K562 (cell line): ENCODE measurements around the gene EPGN. TPM values are rescaled to one million over a fixed set of nuclear protein-coding genes. Genes with fewer than 3 reads are reported as not detected.

ENCODE experiments used
- ATAC-seq: fragments of 200-7000 bp; cut with Tn5 transposase; 3 replicates; pipeline ENCODE4 v1.9.1; 2020; ENCODE audit warnings: moderate library complexity
- BruUV-seq: library from RNA; stranded (reverse); fragments of 400-500 nt; replicated peaks from 2 replicates; lab custom pipeline; 2021; lab: Mats Ljungman, UMichigan
- CTCF ChIA-PET: fragments of 300-600 bp; formaldehyde crosslinking; extraction: SDS; loops from one replicate; lab custom pipeline; 2021; ENCODE audit warnings: low intra/inter-chr PET ratio; lab: Yijun Ruan, JAX
- POLR2A ChIA-PET: fragments of 300-600, 350-650 bp; sonication (Branson Sonifier 250); formaldehyde crosslinking; extraction: SDS; loops from one replicate; lab custom pipeline; 2021; ENCODE audit warnings: antibody characterized with exemption, inconsistent platforms; lab: Yijun Ruan, JAX
- DNase-seq, 4 experiments: peaks; one replicate each; pipeline versions ENCODE4 v3.0.0 to v3.0.0-alpha.2; 2011 to 2018; ENCODE audit warnings: low spot score in 3 of 4, mixed read lengths in 3 of 4; ENCODE audit errors: extremely low read depth in 1 of 4
- FAIRE-seq: peaks from 2 replicates; lab custom pipeline; 2011; peaks lifted over from hg19 to GRCh38; lab: Jason Lieb, UNC
- H2AFZ ChIP-seq: 2 replicates; pipeline ENCODE4 v1.6.0; 2011; ENCODE audit warnings: low read depth, low read length, control low read depth, inconsistent platforms
- H3K27ac ChIP-seq: fragments of 200-600 bp; 3 replicates; pipeline ENCODE4 v1.8.0; 2011; ENCODE audit warnings: low read depth, mild to moderate bottlenecking, control low read depth, inconsistent platforms, low read length, moderate library complexity, mixed read lengths; ENCODE audit errors: extremely low read depth
- H3K27me3 ChIP-seq, 2 experiments: fragments of 300-600 bp in 1 of 2; 2 replicates in 1 of 2; 3 replicates in 1 of 2; pipeline versions ENCODE4 v1.6.0 to v1.8.0; 2011; ENCODE audit warnings: inconsistent platforms in 2 of 2, low read length in 2 of 2, mild to moderate bottlenecking in 1 of 2, mixed read lengths in 1 of 2, moderate library complexity in 1 of 2; ENCODE audit not compliant: control insufficient read depth in 2 of 2, insufficient read depth in 2 of 2
- H3K36me3 ChIP-seq: fragments of 300-600 bp; 3 replicates; pipeline ENCODE4 v1.8.0; 2011; ENCODE audit warnings: mild to moderate bottlenecking, low read length, inconsistent platforms; ENCODE audit not compliant: control insufficient read depth, insufficient read depth
- H3K4me1 ChIP-seq, 2 experiments: fragments of 200-600 bp in 1 of 2; replicated peaks in 1 of 2; 2 replicates in 1 of 2; 3 replicates in 1 of 2; pipeline versions ENCODE4 v1.5.1 to v1.8.0; 2011; ENCODE audit warnings: inconsistent platforms in 2 of 2, low read length in 2 of 2, mild to moderate bottlenecking in 1 of 2, mixed read lengths in 1 of 2, moderate library complexity in 1 of 2; ENCODE audit not compliant: control insufficient read depth in 2 of 2, insufficient read depth in 2 of 2
- H3K4me2 ChIP-seq: 2 replicates; pipeline ENCODE4 v1.6.1; 2011; ENCODE audit warnings: low read length, control low read depth, inconsistent platforms, mixed read lengths; ENCODE audit not compliant: insufficient read depth
- H3K4me3 ChIP-seq: fragments of 200-600 bp; sonication (generic), shearing (Covaris generic); 2 replicates; pipeline ENCODE4 v1.5.1; 2016; ENCODE audit warnings: control low read depth, inconsistent platforms
- H3K79me2 ChIP-seq: fragments of 200-600 bp; 3 replicates; pipeline ENCODE4 v1.8.0; 2011; ENCODE audit warnings: low read length, inconsistent platforms; ENCODE audit not compliant: control insufficient read depth, insufficient read depth
- H3K9ac ChIP-seq, 2 experiments: 2 replicates each; pipeline versions ENCODE4 v1.6.0 to v1.6.1; 2011; ENCODE audit warnings: low read depth in 2 of 2, low read length in 2 of 2, control low read depth in 1 of 2, inconsistent platforms in 1 of 2, mild to moderate bottlenecking in 1 of 2, mixed read lengths in 1 of 2; ENCODE audit not compliant: insufficient read depth in 1 of 2
- H3K9me1 ChIP-seq: one replicate; pipeline ENCODE4 v1.6.0; 2011; ENCODE audit warnings: inconsistent platforms, mild to moderate bottlenecking, low read length, moderate library complexity; ENCODE audit not compliant: control insufficient read depth, insufficient read depth
- H3K9me3 ChIP-seq: replicated peaks from 2 replicates; pipeline ENCODE4 v1.5.1; 2011; ENCODE audit warnings: low read depth, low read length, inconsistent platforms; ENCODE audit not compliant: control insufficient read depth, insufficient read depth
- H4K20me1 ChIP-seq: replicated peaks from 2 replicates; pipeline ENCODE4 v1.6.1; 2011; ENCODE audit warnings: low read length, inconsistent platforms, mixed read lengths; ENCODE audit not compliant: control insufficient read depth, insufficient read depth
- CBX1 ChIP-seq: sonication (generic); IDR thresholded peaks from 2 replicates; pipeline ENCODE4 v1.6.1; 2016; ENCODE audit warnings: antibody characterized with exemption, low read depth, mild to moderate bottlenecking
- CHD2 ChIP-seq: IDR thresholded peaks from 2 replicates; pipeline ENCODE4 v1.6.1; 2011; ENCODE audit warnings: low read depth, low read length
- EP300 ChIP-seq: IDR thresholded peaks from 2 replicates; pipeline ENCODE4 v1.6.1; 2012; ENCODE audit warnings: low read length, improper control_type of control experiment
- ESRRA ChIP-seq: fragments of 450-650 bp; IDR thresholded peaks from 2 replicates; pipeline ENCODE4 v1.6.1; 2014; ENCODE audit warnings: low read depth, mild to moderate bottlenecking, moderate library complexity, borderline replicate concordance
- SMAD2 ChIP-seq: fragments of 150-350 bp; IDR thresholded peaks from 2 replicates; pipeline ENCODE4 v1.6.1; 2014; ENCODE audit warnings: low read depth, mild to moderate bottlenecking, low read length
- ZNF165 ChIP-seq: fragments of 250-450 bp; sonication (Bioruptor Pico); IDR thresholded peaks from 2 replicates; pipeline ENCODE4 v1.4.0; 2020; ENCODE audit warnings: borderline replicate concordance
- WGBS: fragments of 100-300 bp; shearing (Covaris generic); methylation state at CpG from one replicate; pipeline ENCODE4 v1.1.6; 2016; ENCODE audit warnings: low coverage, mixed read lengths; ENCODE audit not compliant: insufficient coverage; ENCODE audit errors: missing lambda C conversion rate; 5-methylcytosine and 5-hydroxymethylcytosine counted together
- in situ Hi-C: fragments of 300-500 bp; cut with MboI; formaldehyde crosslinking; loops from 4 replicates; pipeline ENCODE4 v1.15.0; 2018; ENCODE audit warnings: inconsistent platforms, mixed read lengths
- intact Hi-C: fragments of 100-400 bp; cut with micrococcal nuclease; formaldehyde crosslinking; loops from 2 replicates; pipeline ENCODE4 v1.14.2; 2022
- polyA plus RNA-seq, 8 experiments: library from polyadenylated mRNA; depleted of rRNA in 4 of 8; stranded (reverse) in 5 of 8; unstranded in 3 of 8; fragments of >200 nt; fragmentation: Nextera tagmentation in 2 of 8; fragmentation: Illumina TruSeq in 1 of 8; extraction: Ambion mirVana in 2 of 8; extraction: Trizol in 1 of 8; gene quantifications; 2 replicates each; pipeline versions ENCODE4 v1.2.1 to v1.2.3, GENCODE V29; 2011 to 2014; ENCODE audit warnings: inconsistent platforms in 1 of 8, missing spikeins in 1 of 8
- total RNA-seq, 7 experiments: library from RNA; depleted of rRNA in 6 of 7; stranded (reverse); fragments of >200 nt in 6 of 7; fragmentation: Illumina TruSeq in 2 of 7; extraction: Trizol in 2 of 7; gene quantifications; 2 replicates each; pipeline versions ENCODE4 v1.2.1 to v1.2.3, GENCODE V29; 2011 to 2021; ENCODE audit warnings: low replicate concordance in 1 of 7
- TF ChIP-seq, protein P1 (sequence below), 2 experiments: fragments of 450-650 bp in 1 of 2; IDR thresholded peaks; 2 replicates each; pipeline ENCODE4 v1.6.1; 2011 to 2017; ENCODE audit warnings: low read depth in 2 of 2, antibody characterized with exemption in 1 of 2, borderline replicate concordance in 1 of 2, low read length in 1 of 2, mild to moderate bottlenecking in 1 of 2, mixed read lengths in 1 of 2; ENCODE audit not compliant: control insufficient read depth in 1 of 2

Gene EPGN
- total and polyA plus RNA-seq, 9 of the 15 experiments (the other 6 are each of a cell fraction or from before 2014, with no cell fraction given), result 0.10 to 0.56 TPM; not detected in 7

DNA sequence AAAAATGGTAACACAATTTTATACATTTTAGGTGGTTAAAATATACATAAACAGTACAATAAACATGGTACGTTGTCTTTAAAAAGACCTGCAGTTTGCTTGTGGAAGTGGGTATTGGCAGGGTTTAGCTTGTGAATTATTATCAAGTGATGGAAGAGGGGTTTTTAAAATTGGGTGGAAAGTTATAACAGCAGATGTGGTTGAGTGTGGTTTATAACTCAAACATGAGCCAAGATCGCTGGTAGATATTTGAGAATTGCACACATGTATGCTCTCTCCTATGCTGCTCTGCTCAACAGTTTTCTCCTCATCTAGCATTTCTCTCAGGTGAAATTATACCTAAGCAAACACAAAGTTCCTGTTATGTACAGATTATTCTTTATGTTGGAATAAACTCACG lies 14.0 kb downstream of the EPGN start (continued):
- TF ChIP-seq CBX1, result no peak

DNA sequence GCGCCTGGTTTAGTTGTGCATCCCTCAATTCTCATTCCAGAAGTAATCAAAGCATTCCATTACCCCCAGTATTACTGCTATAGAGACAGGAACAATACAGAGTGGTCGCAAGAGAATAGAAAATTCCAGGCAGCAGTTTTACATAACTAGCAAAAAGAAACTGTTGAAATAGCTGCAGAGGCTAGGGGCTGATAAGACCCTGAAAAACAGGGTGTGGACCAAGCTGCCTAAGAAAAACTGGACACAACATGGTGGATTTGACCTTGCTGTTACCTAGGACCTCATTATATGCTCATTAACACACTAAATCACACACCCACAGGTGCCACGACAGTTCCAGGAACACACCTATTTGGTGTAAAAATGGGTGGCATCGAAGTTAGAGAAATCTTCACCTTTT lies 15.4 kb downstream of the EPGN start:
- H3K27me3 ChIP-seq, result no peaks in the 10 kb centered on the region
- POLR2A ChIA-PET, result interaction anchor here (1.0 kb wide), 1 partner anchor 348 kb away, joined by 3 read pairs; no protein-coding TSS in a partner anchor
- DNase-seq, result peak in 1 of 4 experiments; percentile 47
- TF ChIP-seq SMAD2 (no peak), ESRRA (peak; percentile 23; the same call in 1 of the 2 replicates), CHD2 (no peak), EP300 (0 out of 2 replicates have a peak, but pooled peaks have one; percentile 8), ZNF165 (CRISPR knock-in tag) (no peak)
- TF ChIP-seq, protein P1, sequence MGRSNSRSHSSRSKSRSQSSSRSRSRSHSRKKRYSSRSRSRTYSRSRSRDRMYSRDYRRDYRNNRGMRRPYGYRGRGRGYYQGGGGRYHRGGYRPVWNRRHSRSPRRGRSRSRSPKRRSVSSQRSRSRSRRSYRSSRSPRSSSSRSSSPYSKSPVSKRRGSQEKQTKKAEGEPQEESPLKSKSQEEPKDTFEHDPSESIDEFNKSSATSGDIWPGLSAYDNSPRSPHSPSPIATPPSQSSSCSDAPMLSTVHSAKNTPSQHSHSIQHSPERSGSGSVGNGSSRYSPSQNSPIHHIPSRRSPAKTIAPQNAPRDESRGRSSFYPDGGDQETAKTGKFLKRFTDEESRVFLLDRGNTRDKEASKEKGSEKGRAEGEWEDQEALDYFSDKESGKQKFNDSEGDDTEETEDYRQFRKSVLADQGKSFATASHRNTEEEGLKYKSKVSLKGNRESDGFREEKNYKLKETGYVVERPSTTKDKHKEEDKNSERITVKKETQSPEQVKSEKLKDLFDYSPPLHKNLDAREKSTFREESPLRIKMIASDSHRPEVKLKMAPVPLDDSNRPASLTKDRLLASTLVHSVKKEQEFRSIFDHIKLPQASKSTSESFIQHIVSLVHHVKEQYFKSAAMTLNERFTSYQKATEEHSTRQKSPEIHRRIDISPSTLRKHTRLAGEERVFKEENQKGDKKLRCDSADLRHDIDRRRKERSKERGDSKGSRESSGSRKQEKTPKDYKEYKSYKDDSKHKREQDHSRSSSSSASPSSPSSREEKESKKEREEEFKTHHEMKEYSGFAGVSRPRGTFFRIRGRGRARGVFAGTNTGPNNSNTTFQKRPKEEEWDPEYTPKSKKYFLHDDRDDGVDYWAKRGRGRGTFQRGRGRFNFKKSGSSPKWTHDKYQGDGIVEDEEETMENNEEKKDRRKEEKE (IDR thresholded peaks at IDR 0.05; ENCODE audit: borderline replicate concordance in 1 of 2, control insufficient read depth in 1 of 2, low read depth in 2 of 2, low read length in 1 of 2), result no peak
- no peaks in the 10 kb centered on the region for H4K20me1 ChIP-seq
- peak; percentile 27 for ATAC-seq
- CTCF ChIA-PET, result no interaction called here
- H3K9me1 ChIP-seq, result no peaks in the 10 kb centered on the region
- H3K27ac ChIP-seq, result peak overlapping the region; percentile 14; the same call in 1 of the 3 replicates
- no peak overlapping the region for H2AFZ ChIP-seq
- BruUV-seq, result no TSS peak
- H3K9ac ChIP-seq, result peak overlapping the region in 1 of 2 experiments; percentile 43; a peak in 2 of 4 replicates
- H3K36me3 ChIP-seq, result peaks cover 13% of the 10 kb centered on the region; the same call in 2 of the 3 replicates
- FAIRE-seq, result peak; percentile 54
- H3K79me2 ChIP-seq, result peaks cover 97% of the 10 kb centered on the region
- H3K4me3 ChIP-seq, result no peak overlapping the region
- WGBS, result 23% methylated on average over 4 of the region's 4 CpGs
- peak overlapping the region; percentile 72 for H3K4me2 ChIP-seq
- intact Hi-C loops, result no loop called here
- in situ Hi-C loops, result loop anchor here (5.0 kb wide), 1 partner anchor 349 kb away; no protein-coding TSS in a partner anchor
- H3K9me3 ChIP-seq, result no peaks in the 10 kb centered on the region
- H3K4me1 ChIP-seq, result peaks cover 5 to 36% of the 10 kb centered on the region in 2 experiments
